Brain pericyte (primary cell): Measurements from ENCODE around the gene CHMP6.

Source experiments
- DNase-seq: peaks from one replicate; pipeline ENCODE4 v3.0.0-alpha.2; 2012; ENCODE audit warnings: low read depth, low spot score

CHMP6 gene

GRCh38 chr17:80956321-80957190 lies 35.1 kb upstream of the CHMP6 start:
- DNase-seq = no peak

- DNase-seq = no peak
Measured at GRCh38 chr17:80957461-80957941, 34.1 kb upstream of the CHMP6 start.

GRCh38 chr17:80959330-80960036 lies 32.2 kb upstream of the CHMP6 start:
- no peak for DNase-seq

- DNase-seq = no peak
Measured at GRCh38 chr17:80960037-80960796, 31.4 kb upstream of the CHMP6 start.

- DNase-seq = no peak
Measured at GRCh38 chr17:80960797-80961452, 30.7 kb upstream of the CHMP6 start.

GRCh38 chr17:80961541-80962330 lies 29.9 kb upstream of the CHMP6 start:
- no peak for DNase-seq

GRCh38 chr17:80962356-80963329 lies 29.0 kb upstream of the CHMP6 start:
- DNase-seq = no peak

GRCh38 chr17:80963812-80964543 lies 27.7 kb upstream of the CHMP6 start:
- no peak for DNase-seq

GRCh38 chr17:80964544-80964856 lies 27.1 kb upstream of the CHMP6 start:
- DNase-seq = no peak

- no peak for DNase-seq
Measured at GRCh38 chr17:80964859-80965580, 26.6 kb upstream of the CHMP6 start.

- no peak for DNase-seq
Measured at GRCh38 chr17:80965606-80966005, 26.0 kb upstream of the CHMP6 start.

- DNase-seq = no peak
Measured at GRCh38 chr17:80967404-80967872, 24.2 kb upstream of the CHMP6 start.

GRCh38 chr17:80968602-80969029 lies 23.0 kb upstream of the CHMP6 start:
- no peak for DNase-seq

- DNase-seq = no peak
Measured at GRCh38 chr17:80969030-80969673, 22.5 kb upstream of the CHMP6 start.

GRCh38 chr17:80969674-80970043 lies 22.0 kb upstream of the CHMP6 start:
- DNase-seq = no peak

GRCh38 chr17:80970044-80970761 lies 21.4 kb upstream of the CHMP6 start:
- DNase-seq = no peak
